Gastrocnemius medialis (tissue), 4 donors: ENCODE results near the gene CNKSR2.

Experiments used
- CTCF ChIP-seq, 5 experiments: fragments of 450-650 bp in 3 of 5; fragments of 200-600 bp in 2 of 5; sonication (generic) in 2 of 5; IDR thresholded peaks in 4 of 5; conservative IDR thresholded peaks in 1 of 5; 1 replicate in 4 of 5; 2 replicates in 1 of 5; pipeline ENCODE4 v1.5.1; 2016 to 2019; ENCODE audit warnings: antibody characterized with exemption in 5 of 5, mild to moderate bottlenecking in 3 of 5, moderate library complexity in 3 of 5
- POLR2A ChIP-seq, 2 donors: fragments of 450-650 bp; IDR thresholded peaks; one replicate each; pipeline ENCODE4 v1.6.1; 2017; ENCODE audit warnings: antibody characterized with exemption in 2 of 2, mild to moderate bottlenecking in 2 of 2, moderate library complexity in 2 of 2

- TF ChIP-seq CTCF (IDR thresholded peaks at IDR 0.05 in 4 of 5, conservative IDR thresholded peaks at IDR 0.05 in 1 of 5) (no peak), POLR2A (IDR thresholded peaks at IDR 0.05) (no peak)
These were observed 326.7 kb downstream of the CNKSR2 start for GRCh38 chrX:21700967-21701366.
